Upper lobe of left lung (tissue), 6 donors: ENCODE data around the gene TMEM238L. TPM values are rescaled to one million over a fixed set of nuclear protein-coding genes. Genes with fewer than 3 reads are reported as not detected.

Source experiments
- ATAC-seq, 2 donors: fragments of 200-7000 bp; cut with Tn5 transposase; one replicate each; pipeline ENCODE4 v1.9.1; 2022; ENCODE audit warnings: mild to moderate bottlenecking in 2 of 2, moderate library complexity in 2 of 2; ENCODE audit not compliant: low FRiP score in 2 of 2
- DNase-seq, 2 donors: peaks; one replicate each; pipeline ENCODE4 v3.0.0-alpha.2; 2019 to 2020
- H3K27ac ChIP-seq, 4 donors: fragments of 200-600 bp; sonication (generic); one replicate each; pipeline ENCODE4 v1.5.1; 2016 to 2019
- H3K27me3 ChIP-seq, 4 donors: fragments of 200-600 bp; sonication (generic); one replicate each; pipeline ENCODE4 v1.5.1; 2017 to 2019
- H3K36me3 ChIP-seq, 4 donors: fragments of 200-600 bp; sonication (generic); one replicate each; pipeline ENCODE4 v1.5.1; 2016 to 2019
- H3K4me1 ChIP-seq, 4 donors: fragments of 200-600 bp; sonication (generic); one replicate each; pipeline ENCODE4 v1.5.1; 2018 to 2019
- H3K4me3 ChIP-seq, 4 donors: fragments of 200-600 bp; sonication (generic); one replicate each; pipeline ENCODE4 v1.5.1; 2017 to 2019; ENCODE audit warnings: mild to moderate bottlenecking in 2 of 4, moderate library complexity in 1 of 4
- H3K9me3 ChIP-seq, 4 donors: fragments of 200-600 bp; sonication (generic); one replicate each; pipeline ENCODE4 v1.5.1; 2018 to 2019
- EP300 ChIP-seq, 4 donors: sonication (generic); formaldehyde crosslinking; IDR thresholded peaks; one replicate each; pipeline ENCODE4 v1.5.1; 2017; ENCODE audit warnings: antibody characterized with exemption in 4 of 4, control low read depth in 2 of 4
- POLR2A ChIP-seq, 4 donors: fragments of 450-650 bp; IDR thresholded peaks; one replicate each; pipeline ENCODE4 v1.5.1; 2016 to 2017; ENCODE audit warnings: antibody characterized with exemption in 4 of 4, mild to moderate bottlenecking in 2 of 4
- POLR2AphosphoS5 ChIP-seq, 2 donors: sonication (generic); formaldehyde crosslinking; IDR thresholded peaks; one replicate each; pipeline ENCODE4 v1.5.1; 2017; ENCODE audit warnings: antibody characterized with exemption in 2 of 2
- WGBS, 2 donors: methylation state at CpG; one replicate each; pipeline ENCODE4 v1.1.5; 2017 to 2018; 5-methylcytosine and 5-hydroxymethylcytosine counted together
- total RNA-seq, 6 donors: library from RNA; depleted of rRNA in 4 of 6; stranded (reverse); fragments of >200 nt in 4 of 6; gene quantifications; one replicate each; pipeline versions ENCODE4 v1.1.0 to v1.2.1, GENCODE V29; 2016 to 2021
- TF ChIP-seq, protein P1 (sequence below), 6 experiments: fragments of 450-650 bp in 4 of 6; fragments of 200-600 bp in 2 of 6; sonication (generic) in 2 of 6; IDR thresholded peaks; one replicate each; pipeline ENCODE4 v1.5.1; 2016 to 2019; ENCODE audit warnings: antibody characterized with exemption in 6 of 6
- donor health status: DM: no; HTN: no; CAD: no; lungs with moderate emphysema.
- donor health status: DM: no; HTN: yes; CAD: no; lungs with severe emphysema.

The TMEM238L gene
- total RNA-seq, 6 donors from 2014 or later = not detected

DNA sequence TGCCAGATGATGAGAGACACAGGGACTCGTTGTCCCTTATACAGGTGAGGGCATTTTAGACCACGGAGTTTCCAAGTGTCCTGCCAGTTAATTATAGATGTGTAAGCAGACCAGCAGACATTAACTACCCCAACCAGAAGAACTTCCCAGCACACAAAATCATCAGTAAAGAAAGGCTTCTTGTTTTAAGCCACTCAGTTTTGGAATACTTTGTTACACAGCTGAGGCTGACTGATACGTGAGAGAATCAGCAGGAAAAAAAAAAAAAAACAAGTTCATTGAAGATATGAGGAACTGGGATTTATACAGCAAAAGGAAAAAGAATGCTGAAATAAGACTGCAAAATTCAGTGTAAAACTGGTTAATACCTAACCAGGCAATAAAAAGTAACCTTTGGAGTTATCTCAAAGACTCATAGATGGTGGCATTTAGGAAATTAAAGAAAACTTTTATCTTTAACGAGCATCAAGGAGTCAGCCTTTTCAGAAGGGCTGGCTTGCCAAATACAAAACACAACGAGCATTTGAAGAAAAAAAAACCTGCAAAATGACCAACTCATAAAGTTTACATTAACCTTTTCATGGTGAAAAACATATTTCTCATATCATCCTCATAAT, 28.1 kb downstream of the TMEM238L start:
- Histone ChIP-seq H3K27ac (no peak overlapping the region), H3K9me3 (peaks cover 0 to 8% (median 4%) of the 10 kb centered on the region in 4 donors), H3K27me3 (no peaks in the 10 kb centered on the region), H3K36me3 (no peaks in the 10 kb centered on the region), H3K4me1 (no peaks in the 10 kb centered on the region), H3K4me3 (no peak overlapping the region)
- WGBS, 2 donors = 69 to 78% methylated on average over 5 of the region's 5 CpGs
- ATAC-seq = no peak
- TF ChIP-seq, protein P1, sequence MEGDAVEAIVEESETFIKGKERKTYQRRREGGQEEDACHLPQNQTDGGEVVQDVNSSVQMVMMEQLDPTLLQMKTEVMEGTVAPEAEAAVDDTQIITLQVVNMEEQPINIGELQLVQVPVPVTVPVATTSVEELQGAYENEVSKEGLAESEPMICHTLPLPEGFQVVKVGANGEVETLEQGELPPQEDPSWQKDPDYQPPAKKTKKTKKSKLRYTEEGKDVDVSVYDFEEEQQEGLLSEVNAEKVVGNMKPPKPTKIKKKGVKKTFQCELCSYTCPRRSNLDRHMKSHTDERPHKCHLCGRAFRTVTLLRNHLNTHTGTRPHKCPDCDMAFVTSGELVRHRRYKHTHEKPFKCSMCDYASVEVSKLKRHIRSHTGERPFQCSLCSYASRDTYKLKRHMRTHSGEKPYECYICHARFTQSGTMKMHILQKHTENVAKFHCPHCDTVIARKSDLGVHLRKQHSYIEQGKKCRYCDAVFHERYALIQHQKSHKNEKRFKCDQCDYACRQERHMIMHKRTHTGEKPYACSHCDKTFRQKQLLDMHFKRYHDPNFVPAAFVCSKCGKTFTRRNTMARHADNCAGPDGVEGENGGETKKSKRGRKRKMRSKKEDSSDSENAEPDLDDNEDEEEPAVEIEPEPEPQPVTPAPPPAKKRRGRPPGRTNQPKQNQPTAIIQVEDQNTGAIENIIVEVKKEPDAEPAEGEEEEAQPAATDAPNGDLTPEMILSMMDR (IDR thresholded peaks at IDR 0.05) = no peak
- TF ChIP-seq POLR2AphosphoS5 (IDR thresholded peaks at IDR 0.05) = no peak
- no peak for TF ChIP-seq POLR2A (IDR thresholded peaks at IDR 0.05)
- no peak for TF ChIP-seq EP300 (IDR thresholded peaks at IDR 0.05)
- DNase-seq = no peak

DNA sequence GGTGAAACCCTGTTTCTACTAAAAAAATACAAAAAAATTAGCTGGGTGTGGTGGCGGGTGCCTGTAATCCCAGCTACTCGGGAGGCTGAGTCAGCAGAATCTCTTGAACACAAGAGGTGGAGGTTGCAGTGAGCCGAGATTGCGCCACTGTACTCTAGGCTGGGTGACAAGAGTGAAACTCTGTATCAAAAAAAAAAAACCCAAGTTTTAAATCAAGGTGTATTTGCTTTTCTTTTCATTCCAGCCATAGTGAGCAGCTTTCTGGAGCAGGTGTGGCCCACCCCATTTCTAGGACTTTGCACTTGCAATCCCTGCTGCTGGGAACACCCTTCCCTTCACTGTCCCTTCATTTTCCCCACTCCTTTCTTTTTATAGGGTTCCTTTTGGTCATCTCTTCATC, 28.8 kb downstream of the TMEM238L start:
- Histone ChIP-seq H3K27ac (no peak overlapping the region), H3K4me1 (no peaks in the 10 kb centered on the region), H3K9me3 (peaks cover 0 to 8% (median 4%) of the 10 kb centered on the region in 4 donors), H3K27me3 (no peaks in the 10 kb centered on the region), H3K4me3 (no peak overlapping the region), H3K36me3 (no peaks in the 10 kb centered on the region)
- TF ChIP-seq, protein P1 (IDR thresholded peaks at IDR 0.05) = no peak
- ATAC-seq (no peak), DNase-seq (no peak)
- 96 to 97% methylated on average over 4 of the region's 4 CpGs for WGBS, 2 donors

DNA sequence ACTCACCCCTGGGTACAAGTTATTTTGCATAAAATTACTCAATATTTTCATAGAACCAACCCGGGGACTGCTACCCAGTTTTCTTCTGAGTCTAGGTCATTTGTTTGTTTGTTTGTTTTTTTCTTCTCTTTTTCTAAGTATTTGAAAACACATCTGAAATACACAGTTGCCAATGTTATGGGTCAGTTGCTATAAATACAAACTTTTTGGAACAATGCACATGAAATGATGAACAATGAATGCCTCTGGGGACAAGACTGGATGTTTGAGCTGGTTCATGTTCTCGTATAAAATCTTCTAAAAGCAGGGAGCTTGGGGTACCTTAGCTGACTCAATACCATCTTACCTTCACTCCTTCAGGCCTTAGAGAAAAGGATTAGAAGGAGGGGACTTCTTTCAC, 30.5 kb downstream of the TMEM238L start:
- no peak for TF ChIP-seq EP300 (IDR thresholded peaks at IDR 0.05)
- TF ChIP-seq, protein P1 (IDR thresholded peaks at IDR 0.05) = no peak
- no peak for TF ChIP-seq POLR2A (IDR thresholded peaks at IDR 0.05)
- ATAC-seq (no peak), DNase-seq (no peak)
- H3K4me1 ChIP-seq = no peaks in the 10 kb centered on the region
- no peaks in the 10 kb centered on the region for H3K27me3 ChIP-seq
- H3K36me3 ChIP-seq = no peaks in the 10 kb centered on the region
- H3K4me3 ChIP-seq = no peak overlapping the region
- peaks cover 0 to 8% (median 4%) of the 10 kb centered on the region in 4 donors for H3K9me3 ChIP-seq
- H3K27ac ChIP-seq = no peak overlapping the region
- 67 to 84% methylated on average over 2 of the region's 2 CpGs for WGBS, 2 donors

DNA sequence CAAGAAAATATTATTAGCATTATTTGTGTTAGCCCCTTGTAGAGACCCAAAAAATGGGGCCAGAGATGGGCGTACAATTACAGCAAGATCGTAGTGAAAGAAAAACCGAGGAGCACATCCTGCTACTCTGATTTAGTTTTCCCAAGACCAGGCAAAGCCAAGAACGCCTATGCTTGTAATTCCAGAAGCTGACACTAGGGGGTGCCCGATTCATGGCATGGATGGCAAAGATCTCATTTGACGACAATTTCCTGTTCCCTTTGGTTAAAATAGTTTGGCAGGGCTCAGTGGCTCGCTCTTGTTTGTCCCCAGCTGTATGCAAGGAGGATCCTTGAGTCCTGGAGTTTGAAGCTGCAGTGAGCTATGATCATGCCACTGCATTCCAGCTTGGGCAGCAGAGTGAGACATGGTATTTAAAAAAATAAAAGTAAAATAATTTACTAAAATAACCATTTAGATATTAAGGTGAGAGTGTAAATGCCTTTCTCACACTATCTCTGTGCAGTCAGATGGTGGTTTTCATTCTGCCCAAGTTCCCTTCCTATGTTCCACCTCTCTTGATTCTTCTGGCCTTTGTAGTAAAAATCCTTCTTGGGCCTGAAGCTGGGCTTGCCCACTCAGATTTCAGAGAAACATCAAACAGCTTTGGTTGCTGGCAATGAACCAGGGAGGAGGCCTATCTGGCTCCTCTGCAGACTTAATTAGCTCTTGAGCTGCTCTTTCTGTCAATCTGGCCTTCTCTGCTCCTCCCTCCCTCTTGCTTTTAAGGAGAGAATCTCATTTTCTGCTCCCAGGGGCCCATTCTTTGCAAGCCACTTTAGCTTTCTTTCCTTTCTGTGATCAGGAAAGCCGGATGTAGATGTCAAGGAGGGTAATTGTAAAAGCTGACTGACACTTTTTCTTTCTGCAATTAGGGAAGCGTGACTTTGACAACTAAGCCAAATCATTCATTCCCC, 31.2 kb downstream of the TMEM238L start:
- H3K27ac ChIP-seq = no peak overlapping the region
- 43 to 46% methylated on average over 9 of the region's 9 CpGs for WGBS, 2 donors
- no peak overlapping the region for H3K4me3 ChIP-seq
- ATAC-seq (no peak), DNase-seq (no peak)
- peaks cover 0 to 8% (median 4%) of the 10 kb centered on the region in 4 donors for H3K9me3 ChIP-seq
- no peaks in the 10 kb centered on the region for H3K36me3 ChIP-seq
- H3K27me3 ChIP-seq = no peaks in the 10 kb centered on the region
- TF ChIP-seq POLR2AphosphoS5 (IDR thresholded peaks at IDR 0.05) (no peak), EP300 (IDR thresholded peaks at IDR 0.05) (no peak), POLR2A (IDR thresholded peaks at IDR 0.05) (no peak)
- TF ChIP-seq, protein P1 (IDR thresholded peaks at IDR 0.05) = peak; percentile 21 to 62 (median 30)
- H3K4me1 ChIP-seq = no peaks in the 10 kb centered on the region
